IPS-18a (cell line): ENCODE measurements around the gene ACVR1.
A peak's percentile ranks its signal among the peaks of the same experiment; 100 is the strongest.

Experiments
- H3K27ac ChIP-seq: one replicate; pipeline ENCODE4 v1.5.1; 2013; ENCODE audit warnings: low read length
- H3K27me3 ChIP-seq: one replicate; pipeline ENCODE4 v1.6.1; 2013; ENCODE audit warnings: mild to moderate bottlenecking, low read length; ENCODE audit not compliant: control insufficient read depth, insufficient read depth
- H3K36me3 ChIP-seq: one replicate; pipeline ENCODE4 v1.6.1; 2013; ENCODE audit warnings: low read depth, low read length; ENCODE audit not compliant: control insufficient read depth
- H3K4me1 ChIP-seq: one replicate; pipeline ENCODE4 v1.6.1; 2013; ENCODE audit warnings: low read depth, low read length; ENCODE audit not compliant: control insufficient read depth
- H3K4me3 ChIP-seq: one replicate; pipeline ENCODE4 v1.5.1; 2013; ENCODE audit warnings: low read length
- H3K9ac ChIP-seq: one replicate; pipeline ENCODE4 v1.6.1; 2013; ENCODE audit warnings: mild to moderate bottlenecking, low read length, moderate library complexity
- H3K9me3 ChIP-seq: one replicate; pipeline ENCODE4 v1.6.1; 2013; ENCODE audit warnings: low read depth, low read length; ENCODE audit not compliant: control insufficient read depth

ACVR1 gene

GRCh38 chr2:157876066-157876785, at the start of gene ACVR1:
Gene ACVR1 (minus strand): TSS chr2:157876330. CDS start chr2:157799493, 76,837 bp downstream.
- H3K4me1 ChIP-seq, result peaks cover 8% of the 10 kb centered on the region
- no peak within 1 kb of the TSS for H3K27ac ChIP-seq
- no peaks in the 10 kb centered on the region for H3K36me3 ChIP-seq
- H3K9ac ChIP-seq, result peak within 1 kb of the TSS; percentile 44
- peaks cover 26% of the 10 kb centered on the region for H3K27me3 ChIP-seq
- peak within 1 kb of the TSS; percentile 87 for H3K4me3 ChIP-seq
- no peaks in the 10 kb centered on the region for H3K9me3 ChIP-seq

- H3K36me3 ChIP-seq, result no peaks in the 10 kb centered on the region
- no peak overlapping the region for H3K4me3 ChIP-seq
- H3K9me3 ChIP-seq, result no peaks in the 10 kb centered on the region
- peaks cover 56% of the 10 kb centered on the region for H3K27me3 ChIP-seq
- H3K4me1 ChIP-seq, result peaks cover 18% of the 10 kb centered on the region
- H3K9ac ChIP-seq, result no peak overlapping the region
- H3K27ac ChIP-seq, result no peak overlapping the region
These were observed 48.9 kb upstream of the ACVR1 start for GRCh38 chr2:157925071-157925470.

GRCh38 chr2:157923598-157924217, 47.6 kb upstream of the ACVR1 start:
- no peak overlapping the region for H3K27ac ChIP-seq
- no peaks in the 10 kb centered on the region for H3K9me3 ChIP-seq
- H3K36me3 ChIP-seq, result no peaks in the 10 kb centered on the region
- H3K4me1 ChIP-seq, result peaks cover 18% of the 10 kb centered on the region
- H3K9ac ChIP-seq, result no peak overlapping the region
- H3K4me3 ChIP-seq, result no peak overlapping the region
- H3K27me3 ChIP-seq, result peaks cover 52% of the 10 kb centered on the region

- H3K9me3 ChIP-seq, result no peaks in the 10 kb centered on the region
- no peak overlapping the region for H3K9ac ChIP-seq
- H3K36me3 ChIP-seq, result no peaks in the 10 kb centered on the region
- peaks cover 18% of the 10 kb centered on the region for H3K4me1 ChIP-seq
- peaks cover 45% of the 10 kb centered on the region for H3K27me3 ChIP-seq
- no peak overlapping the region for H3K4me3 ChIP-seq
- no peak overlapping the region for H3K27ac ChIP-seq
These were observed 46.7 kb upstream of the ACVR1 start for GRCh38 chr2:157922815-157923214.

- peaks cover 18% of the 10 kb centered on the region for H3K4me1 ChIP-seq
- H3K9ac ChIP-seq, result no peak overlapping the region
- H3K27ac ChIP-seq, result no peak overlapping the region
- H3K27me3 ChIP-seq, result peaks cover 41% of the 10 kb centered on the region
- H3K4me3 ChIP-seq, result no peak overlapping the region
- no peaks in the 10 kb centered on the region for H3K36me3 ChIP-seq
- no peaks in the 10 kb centered on the region for H3K9me3 ChIP-seq
These were observed 46.2 kb upstream of the ACVR1 start for GRCh38 chr2:157922336-157922735.

- no peak overlapping the region for H3K4me3 ChIP-seq
- no peaks in the 10 kb centered on the region for H3K9me3 ChIP-seq
- no peaks in the 10 kb centered on the region for H3K36me3 ChIP-seq
- H3K9ac ChIP-seq, result no peak overlapping the region
- peaks cover 18% of the 10 kb centered on the region for H3K4me1 ChIP-seq
- peaks cover 37% of the 10 kb centered on the region for H3K27me3 ChIP-seq
- no peak overlapping the region for H3K27ac ChIP-seq
These were observed 44.6 kb upstream of the ACVR1 start for GRCh38 chr2:157920736-157921135.

- H3K9me3 ChIP-seq, result no peaks in the 10 kb centered on the region
- no peak overlapping the region for H3K27ac ChIP-seq
- peaks cover 7% of the 10 kb centered on the region for H3K4me1 ChIP-seq
- no peak overlapping the region for H3K9ac ChIP-seq
- H3K36me3 ChIP-seq, result no peaks in the 10 kb centered on the region
- H3K27me3 ChIP-seq, result peaks cover 30% of the 10 kb centered on the region
- H3K4me3 ChIP-seq, result no peak overlapping the region
These were observed 43.1 kb upstream of the ACVR1 start for GRCh38 chr2:157919181-157919580.

- Histone ChIP-seq H3K9me3 (no peaks in the 10 kb centered on the region), H3K9ac (no peak overlapping the region), H3K4me3 (no peak overlapping the region), H3K36me3 (no peaks in the 10 kb centered on the region), H3K27me3 (peaks cover 30% of the 10 kb centered on the region), H3K4me1 (no peaks in the 10 kb centered on the region), H3K27ac (no peak overlapping the region)
These were observed 42.2 kb upstream of the ACVR1 start for GRCh38 chr2:157918319-157918718.

GRCh38 chr2:157911750-157912149, 35.6 kb upstream of the ACVR1 start:
- no peak overlapping the region for H3K4me3 ChIP-seq
- H3K27me3 ChIP-seq, result no peaks in the 10 kb centered on the region
- H3K27ac ChIP-seq, result no peak overlapping the region
- no peaks in the 10 kb centered on the region for H3K36me3 ChIP-seq
- no peaks in the 10 kb centered on the region for H3K4me1 ChIP-seq
- no peaks in the 10 kb centered on the region for H3K9me3 ChIP-seq
- H3K9ac ChIP-seq, result no peak overlapping the region

GRCh38 chr2:157911246-157911645, 35.1 kb upstream of the ACVR1 start:
- Histone ChIP-seq H3K9me3 (no peaks in the 10 kb centered on the region), H3K9ac (no peak overlapping the region), H3K4me1 (no peaks in the 10 kb centered on the region), H3K27ac (no peak overlapping the region), H3K36me3 (no peaks in the 10 kb centered on the region), H3K4me3 (no peak overlapping the region), H3K27me3 (no peaks in the 10 kb centered on the region)

GRCh38 chr2:157905092-157905491, 29.0 kb upstream of the ACVR1 start:
- H3K9ac ChIP-seq, result no peak overlapping the region
- no peaks in the 10 kb centered on the region for H3K9me3 ChIP-seq
- no peak overlapping the region for H3K4me3 ChIP-seq
- no peaks in the 10 kb centered on the region for H3K36me3 ChIP-seq
- H3K4me1 ChIP-seq, result peaks cover 4% of the 10 kb centered on the region
- no peaks in the 10 kb centered on the region for H3K27me3 ChIP-seq
- no peak overlapping the region for H3K27ac ChIP-seq

GRCh38 chr2:157903626-157904025, 27.5 kb upstream of the ACVR1 start:
- H3K4me1 ChIP-seq, result peaks cover 4% of the 10 kb centered on the region

More at GRCh38 chr2:157903626-157904025, 27.5 kb upstream of the ACVR1 start:
- Histone ChIP-seq H3K36me3 (no peaks in the 10 kb centered on the region), H3K27me3 (no peaks in the 10 kb centered on the region), H3K9ac (no peak overlapping the region), H3K4me3 (no peak overlapping the region), H3K27ac (no peak overlapping the region), H3K9me3 (no peaks in the 10 kb centered on the region)
